ENCODE results near the gene MBOAT1.
"Not testable (repeated sequence)": the region's sequence is repeated elsewhere in the genome, so short reads cannot be mapped to it uniquely, and the experiment has no call there.

GRCh38 chr6:20139127-20139963 lies 72.9 kb downstream of the MBOAT1 start:
- not testable (repeated sequence) for TF ChIP-seq CTCF (IDR thresholded peaks at IDR 0.05 in 4 of 5, conservative IDR thresholded peaks at IDR 0.05 in 1 of 5); POLR2A (IDR thresholded peaks at IDR 0.05)

Measured in gastrocnemius medialis (tissue), 4 donors.